Natural killer cell treated with Interleukin-12 subunit alpha and Interleukin-12 subunit beta and Interleukin-15 and Interleukin-18, amount 100 ng/mL, for 72 hours (primary cell): ENCODE measurements around the gene SH3GLB2. TPM values are rescaled to one million over a fixed set of nuclear protein-coding genes. Genes with fewer than 3 reads are reported as not detected.

Experiments used
- ATAC-seq, 2 donors: fragments of 150-1000 bp; cut with Tn5 transposase in 1 of 2; sonication (Bioruptor Pico), chemical (Tn5 transposase) in 1 of 2; 2 replicates each; pipeline ENCODE4 v1.10.0; 2021
- DNase-seq: peaks from one replicate; pipeline ENCODE4 v3.0.0; 2022; ENCODE audit warnings: low spot score
- H3K27ac Mint-ChIP-seq, 2 donors: 1 replicate in 1 of 2; 2 replicates in 1 of 2; pipeline ENCODE4 v1.8.0; 2022; ENCODE audit warnings: mixed read lengths in 2 of 2, mild to moderate bottlenecking in 1 of 2, moderate library complexity in 1 of 2
- H3K27me3 Mint-ChIP-seq, 2 donors: 1 replicate in 1 of 2; 2 replicates in 1 of 2; pipeline ENCODE4 v1.8.0; 2022; ENCODE audit warnings: mixed read lengths in 2 of 2
- H3K36me3 Mint-ChIP-seq: one replicate; pipeline ENCODE4 v1.8.0; 2022; ENCODE audit warnings: mixed read lengths
- H3K4me1 Mint-ChIP-seq, 2 donors: 1 replicate in 1 of 2; 2 replicates in 1 of 2; pipeline ENCODE4 v1.8.0; 2022; ENCODE audit warnings: low read depth in 2 of 2, mixed read lengths in 2 of 2, mild to moderate bottlenecking in 1 of 2
- H3K4me3 Mint-ChIP-seq: one replicate; pipeline ENCODE4 v1.8.0; 2022; ENCODE audit warnings: mixed read lengths
- H3K9me3 Mint-ChIP-seq: 2 replicates; pipeline ENCODE4 v1.8.0; 2022; ENCODE audit warnings: mixed read lengths
- total RNA-seq, 2 donors: library from RNA; stranded (reverse); gene quantifications; one replicate each; pipeline ENCODE4 v1.2.3, GENCODE V29; 2022

SH3GLB2 gene
- total RNA-seq, 2 donors from 2014 or later: 57.8 to 99.0 TPM

GRCh38 chr9:129022037-129022436 is 6.1 kb downstream of the SH3GLB2 start:
- H3K27me3 Mint-ChIP-seq: no peaks in the 10 kb centered on the region
- no peak overlapping the region for H3K4me3 Mint-ChIP-seq

DNA sequence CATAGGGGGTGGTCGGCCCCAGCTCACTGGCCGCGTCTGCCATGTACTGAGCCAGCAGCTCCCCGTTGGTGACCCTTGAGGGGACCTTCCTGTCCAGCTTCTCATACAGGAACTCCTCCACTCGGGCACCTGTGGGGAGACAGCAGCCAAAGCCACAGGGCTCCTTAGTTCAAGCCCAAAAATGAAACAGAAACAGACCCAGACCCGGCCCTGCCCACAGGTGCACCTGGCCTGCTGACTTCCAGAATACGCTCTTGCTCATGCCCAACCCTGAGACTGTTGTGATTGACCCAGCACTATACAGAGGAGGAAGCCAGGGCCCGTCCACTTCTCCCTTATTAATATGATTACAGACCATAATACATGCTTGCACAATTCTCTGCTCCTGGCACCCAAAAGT is 7.0 kb downstream of the SH3GLB2 start:
- H3K36me3 Mint-ChIP-seq: no peaks in the 10 kb centered on the region
- ATAC-seq (peak; percentile 18 to 29), DNase-seq (no peak)
- H3K4me3 Mint-ChIP-seq: no peak overlapping the region
- H3K27me3 Mint-ChIP-seq: no peaks in the 10 kb centered on the region
- peaks cover 0 to 12% of the 10 kb centered on the region in 2 donors for H3K4me1 Mint-ChIP-seq
- H3K27ac Mint-ChIP-seq: peak overlapping the region in 1 of 2 donors; percentile 45
- no peaks in the 10 kb centered on the region for H3K9me3 Mint-ChIP-seq

More at GRCh38 chr9:129022037-129022436, 6.1 kb downstream of the SH3GLB2 start:
- no peaks in the 10 kb centered on the region for H3K36me3 Mint-ChIP-seq
- DNase-seq (no peak), ATAC-seq (no peak)
- H3K4me1 Mint-ChIP-seq: peaks cover under 1 to 12% of the 10 kb centered on the region in 2 donors
- H3K9me3 Mint-ChIP-seq: no peaks in the 10 kb centered on the region
- H3K27ac Mint-ChIP-seq: no peak overlapping the region

DNA sequence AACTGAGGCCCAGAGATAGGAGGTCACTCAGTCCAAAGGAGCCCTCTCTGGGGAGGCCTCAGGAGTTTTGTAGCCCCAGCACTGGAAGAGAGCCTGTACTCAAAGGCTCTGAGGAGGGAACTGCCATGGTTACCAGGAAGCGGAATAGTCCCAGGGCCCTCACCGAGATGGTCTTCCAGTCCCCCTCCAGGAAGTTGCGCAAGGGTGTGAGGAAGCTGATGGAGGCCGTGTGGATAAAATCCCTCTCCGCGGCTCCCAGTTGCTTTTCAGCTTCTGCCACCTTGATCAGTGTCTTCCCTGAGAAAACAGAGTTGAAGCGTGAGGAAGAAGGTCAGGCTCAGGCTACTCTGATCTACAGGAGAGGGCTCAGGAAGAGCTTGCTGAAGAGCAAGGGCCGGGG is 13.5 kb downstream of the SH3GLB2 start:
- Mint-ChIP-seq H3K4me1 (no peaks in the 10 kb centered on the region), H3K27ac (no peak overlapping the region), H3K4me3 (no peak overlapping the region), H3K9me3 (no peaks in the 10 kb centered on the region), H3K36me3 (no peaks in the 10 kb centered on the region), H3K27me3 (no peaks in the 10 kb centered on the region)
- DNase-seq: peak; percentile 42
- ATAC-seq: no peak

DNA sequence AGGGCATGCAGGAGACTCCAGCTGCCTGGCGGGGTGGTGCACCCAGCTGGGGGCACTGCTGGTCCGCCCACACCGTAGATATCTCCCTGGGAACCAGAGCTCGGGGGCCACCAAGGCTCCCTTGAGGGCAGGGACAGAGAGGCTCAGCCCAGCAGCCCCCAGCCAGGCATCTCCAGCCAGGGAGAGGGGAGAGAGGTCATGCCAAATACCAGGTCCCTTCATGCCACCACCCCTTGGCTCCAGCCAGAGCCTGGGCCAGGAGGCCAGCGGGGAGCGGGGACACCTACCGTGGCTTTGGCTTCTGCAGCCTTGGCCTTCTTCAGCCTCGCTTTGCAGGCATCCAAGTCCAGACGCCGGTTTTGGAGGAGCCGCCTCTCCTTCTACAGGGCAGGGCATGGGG is 14.0 kb downstream of the SH3GLB2 start:
- no peak for DNase-seq
- no peak for ATAC-seq
- no peaks in the 10 kb centered on the region for H3K9me3 Mint-ChIP-seq
- H3K4me1 Mint-ChIP-seq: no peaks in the 10 kb centered on the region
- H3K27me3 Mint-ChIP-seq: no peaks in the 10 kb centered on the region
- no peak overlapping the region for H3K4me3 Mint-ChIP-seq
- no peaks in the 10 kb centered on the region for H3K36me3 Mint-ChIP-seq
- no peak overlapping the region for H3K27ac Mint-ChIP-seq

- no peak for ATAC-seq
- H3K4me3 Mint-ChIP-seq: no peak overlapping the region
- no peaks in the 10 kb centered on the region for H3K4me1 Mint-ChIP-seq
- no peaks in the 10 kb centered on the region for H3K9me3 Mint-ChIP-seq
- no peak for DNase-seq
- H3K27me3 Mint-ChIP-seq: no peaks in the 10 kb centered on the region
- no peaks in the 10 kb centered on the region for H3K36me3 Mint-ChIP-seq
- no peak overlapping the region for H3K27ac Mint-ChIP-seq
These were observed 14.5 kb downstream of the SH3GLB2 start for GRCh38 chr9:129013674-129014073.

GRCh38 chr9:129012893-129013448 is 15.2 kb downstream of the SH3GLB2 start:
- no peak for DNase-seq
- Mint-ChIP-seq H3K27me3 (no peaks in the 10 kb centered on the region), H3K4me1 (no peaks in the 10 kb centered on the region), H3K36me3 (no peaks in the 10 kb centered on the region), H3K9me3 (no peaks in the 10 kb centered on the region), H3K4me3 (no peak overlapping the region), H3K27ac (no peak overlapping the region)
- ATAC-seq: no peak

DNA sequence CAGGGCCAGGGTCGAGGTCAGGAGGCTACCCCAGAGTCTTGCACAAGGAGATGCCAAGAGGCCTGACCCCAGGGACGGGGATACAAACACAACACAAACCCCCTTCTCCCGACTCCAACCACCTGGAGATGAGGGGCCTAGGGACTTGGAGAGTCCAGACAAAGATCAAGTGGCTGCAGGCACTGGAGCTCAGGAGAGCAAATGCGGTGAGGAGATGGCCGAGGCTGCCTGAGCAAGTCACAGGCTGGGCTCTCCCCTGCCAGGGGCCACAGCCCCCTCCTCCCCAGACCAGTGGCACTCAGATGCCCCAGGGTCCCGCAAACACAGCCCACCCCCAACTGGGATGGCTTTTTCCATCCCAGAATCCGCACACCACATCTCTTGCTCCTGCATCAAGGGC is 15.8 kb downstream of the SH3GLB2 start:
- H3K36me3 Mint-ChIP-seq: peaks cover 4% of the 10 kb centered on the region
- no peaks in the 10 kb centered on the region for H3K4me1 Mint-ChIP-seq
- ATAC-seq: no peak

GRCh38 chr9:129011761-129012181 is 16.4 kb downstream of the SH3GLB2 start:
- Mint-ChIP-seq H3K4me1 (no peaks in the 10 kb centered on the region), H3K36me3 (peaks cover 4% of the 10 kb centered on the region)

More for the DNA sequence above, 15.8 kb downstream of the SH3GLB2 start:
- Mint-ChIP-seq H3K4me3 (no peak overlapping the region), H3K27ac (no peak overlapping the region), H3K27me3 (no peaks in the 10 kb centered on the region), H3K9me3 (no peaks in the 10 kb centered on the region)
- no peak for DNase-seq

DNA sequence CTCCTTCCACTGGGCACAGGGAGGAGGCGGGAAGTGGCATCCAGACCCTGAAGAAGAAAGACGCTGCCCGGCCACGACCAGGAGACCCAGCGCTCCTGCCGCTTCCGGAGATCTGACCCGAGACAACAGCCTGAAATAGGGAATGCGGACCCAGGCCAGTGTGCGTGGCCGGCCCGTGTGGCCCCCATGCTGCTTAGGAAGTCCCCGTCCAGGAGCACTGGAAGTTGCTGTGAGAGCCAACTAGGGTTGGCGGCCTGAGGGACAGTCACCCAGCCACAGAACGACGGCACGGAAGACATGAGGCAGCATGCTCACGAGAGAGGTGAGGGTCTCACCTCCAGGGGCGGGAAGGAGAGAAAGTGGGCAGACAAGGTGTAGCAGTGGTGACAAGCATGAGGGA is 17.0 kb downstream of the SH3GLB2 start:
- Mint-ChIP-seq H3K27me3 (no peaks in the 10 kb centered on the region), H3K9me3 (no peaks in the 10 kb centered on the region), H3K36me3 (peaks cover 4% of the 10 kb centered on the region), H3K4me1 (no peaks in the 10 kb centered on the region), H3K4me3 (no peak overlapping the region), H3K27ac (no peak overlapping the region)
- no peak for DNase-seq
- ATAC-seq: no peak

More at GRCh38 chr9:129011761-129012181, 16.4 kb downstream of the SH3GLB2 start:
- H3K27me3 Mint-ChIP-seq: no peaks in the 10 kb centered on the region
- no peaks in the 10 kb centered on the region for H3K9me3 Mint-ChIP-seq
- DNase-seq (no peak), ATAC-seq (no peak)
- H3K4me3 Mint-ChIP-seq: no peak overlapping the region
- H3K27ac Mint-ChIP-seq: no peak overlapping the region

- no peak for ATAC-seq
These were observed 17.7 kb downstream of the SH3GLB2 start for GRCh38 chr9:129010267-129010975.

DNA sequence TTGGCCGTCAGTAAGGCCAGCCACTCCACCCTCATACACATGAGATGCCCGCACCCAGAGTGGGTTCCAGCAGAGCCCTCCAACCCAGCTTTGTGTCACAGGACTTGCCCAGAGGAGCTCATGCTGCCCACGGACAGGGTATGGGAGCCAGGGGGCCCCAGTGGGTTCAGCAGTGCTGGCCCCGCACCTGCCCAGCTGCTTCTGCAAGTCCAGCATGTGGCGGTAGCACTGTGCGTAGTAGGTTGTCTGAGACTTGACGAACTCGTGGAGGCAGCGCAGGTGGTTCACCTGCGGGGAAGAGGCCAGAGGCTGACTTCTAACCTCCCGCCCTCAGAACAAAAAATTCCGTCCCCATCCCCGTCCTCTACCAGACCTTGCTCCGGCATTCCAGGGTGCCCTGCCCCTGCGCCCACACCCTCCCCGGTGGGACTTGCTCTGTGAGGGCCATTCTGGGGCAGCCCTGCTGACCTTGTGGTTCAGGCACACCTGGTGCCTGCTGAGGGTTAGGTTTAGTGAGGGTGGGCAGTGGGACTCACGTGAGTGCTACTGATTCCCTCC is 18.5 kb downstream of the SH3GLB2 start:
- peaks cover 4% of the 10 kb centered on the region for H3K36me3 Mint-ChIP-seq
- H3K27ac Mint-ChIP-seq: no peak overlapping the region
- DNase-seq: no peak
- H3K9me3 Mint-ChIP-seq: no peaks in the 10 kb centered on the region
- no peaks in the 10 kb centered on the region for H3K27me3 Mint-ChIP-seq
- no peaks in the 10 kb centered on the region for H3K4me1 Mint-ChIP-seq
- no peak for ATAC-seq
- no peak overlapping the region for H3K4me3 Mint-ChIP-seq

More at GRCh38 chr9:129010267-129010975, 17.7 kb downstream of the SH3GLB2 start:
- DNase-seq: no peak
- no peaks in the 10 kb centered on the region for H3K9me3 Mint-ChIP-seq
- peaks cover 4% of the 10 kb centered on the region for H3K36me3 Mint-ChIP-seq
- no peak overlapping the region for H3K27ac Mint-ChIP-seq
- H3K4me1 Mint-ChIP-seq: no peaks in the 10 kb centered on the region
- H3K4me3 Mint-ChIP-seq: no peak overlapping the region
- no peaks in the 10 kb centered on the region for H3K27me3 Mint-ChIP-seq

GRCh38 chr9:129008986-129009583 is 19.0 kb downstream of the SH3GLB2 start:
- Mint-ChIP-seq H3K27me3 (no peaks in the 10 kb centered on the region), H3K27ac (no peak overlapping the region), H3K4me1 (no peaks in the 10 kb centered on the region), H3K9me3 (no peaks in the 10 kb centered on the region), H3K4me3 (no peak overlapping the region), H3K36me3 (peaks cover 4% of the 10 kb centered on the region)
- no peak for ATAC-seq
- no peak for DNase-seq

DNA sequence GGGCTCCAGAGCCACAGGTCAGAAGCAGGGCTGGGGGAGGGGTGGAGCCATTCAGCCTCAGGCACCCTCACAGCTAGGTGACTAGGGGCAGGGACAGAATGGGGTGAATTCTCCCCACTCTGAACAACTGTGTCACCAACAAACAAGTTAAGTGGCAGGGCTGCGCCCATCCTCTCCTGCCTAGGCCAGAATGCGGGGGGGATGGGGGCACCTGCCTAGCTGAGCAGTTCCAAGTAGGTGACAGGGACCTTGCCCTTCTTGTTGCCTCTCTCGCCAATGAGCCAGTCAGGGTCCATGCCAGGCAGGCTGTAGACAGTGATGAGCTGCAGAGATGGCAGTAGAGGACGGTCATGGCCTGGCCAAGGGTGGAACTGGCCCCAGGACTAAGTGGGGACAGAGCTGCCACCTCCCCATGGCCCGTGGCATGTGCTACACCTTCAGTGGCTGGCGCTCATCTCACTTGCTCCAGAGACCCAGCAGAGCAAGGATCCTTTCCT is 19.6 kb downstream of the SH3GLB2 start:
- no peak overlapping the region for H3K27ac Mint-ChIP-seq
- DNase-seq (no peak), ATAC-seq (no peak)
- H3K9me3 Mint-ChIP-seq: no peaks in the 10 kb centered on the region
- no peak overlapping the region for H3K4me3 Mint-ChIP-seq
- H3K4me1 Mint-ChIP-seq: no peaks in the 10 kb centered on the region
- H3K27me3 Mint-ChIP-seq: no peaks in the 10 kb centered on the region
- H3K36me3 Mint-ChIP-seq: peaks cover 4% of the 10 kb centered on the region
